HepG2 (cell line): Measurements from ENCODE around the gene PROC. TPM values are rescaled to one million over a fixed set of nuclear protein-coding genes. Genes with fewer than 3 reads are reported as not detected.

Source experiments
- BATF2 ChIP-seq: sonication (generic); formaldehyde crosslinking; IDR thresholded peaks from 2 replicates; pipeline ENCODE4 v1.8.0; 2022; ENCODE audit warnings: mild to moderate bottlenecking, missing genetic modification reagents, moderate library complexity
- EP300 ChIP-seq, 3 experiments: sonication (generic) in 1 of 3; formaldehyde crosslinking in 1 of 3; IDR thresholded peaks; 2 replicates each; pipeline versions ENCODE4 v1.5.1 to v1.6.1; 2011 to 2020; ENCODE audit warnings: low read depth in 2 of 3, low read length in 2 of 3, borderline replicate concordance in 1 of 3, improper control_type of control experiment in 1 of 3, mild to moderate bottlenecking in 1 of 3, missing genetic modification reagents in 1 of 3, moderate library complexity in 1 of 3
- FOXA3 ChIP-seq: IDR thresholded peaks from 2 replicates; pipeline ENCODE4 v1.6.1; 2016; ENCODE audit warnings: missing genetic modification reagents, missing compliant biosample characterization
- MTF2 ChIP-seq: sonication (generic); formaldehyde crosslinking; IDR thresholded peaks from 2 replicates; pipeline ENCODE4 v1.5.0; 2020; ENCODE audit warnings: missing genetic modification reagents, borderline replicate concordance
- SRY ChIP-seq: sonication (generic); formaldehyde crosslinking; IDR thresholded peaks from 2 replicates; pipeline ENCODE4 v1.8.0; 2022; ENCODE audit warnings: mild to moderate bottlenecking, missing genetic modification reagents
- TARDBP ChIP-seq: sonication (generic); formaldehyde crosslinking; IDR thresholded peaks from 2 replicates; pipeline ENCODE4 v1.8.0; 2022; ENCODE audit warnings: mild to moderate bottlenecking, missing genetic modification reagents
- TBL1XR1 ChIP-seq: fragments of 150-350 bp; IDR thresholded peaks from 2 replicates; pipeline ENCODE4 v1.6.1; 2014; ENCODE audit warnings: borderline replicate concordance, low read length; ENCODE audit not compliant: partially characterized antibody
- ZFX ChIP-seq: sonication (generic); formaldehyde crosslinking; IDR thresholded peaks from 2 replicates; pipeline ENCODE4 v1.4.0; 2020; ENCODE audit warnings: mild to moderate bottlenecking, low read depth, missing genetic modification reagents, moderate library complexity
- ZNF256 ChIP-seq: sonication (generic); formaldehyde crosslinking; conservative IDR thresholded peaks from 2 replicates; pipeline ENCODE4 v1.4.0; 2020; ENCODE audit warnings: missing genetic modification reagents
- ZNF264 ChIP-seq: sonication (generic); formaldehyde crosslinking; IDR thresholded peaks from 2 replicates; pipeline ENCODE4 v1.4.0; 2020; ENCODE audit warnings: missing genetic modification reagents
- ZNF274 ChIP-seq: sonication (generic); formaldehyde crosslinking; IDR thresholded peaks from 2 replicates; pipeline ENCODE4 v1.5.1; 2020; ENCODE audit warnings: mild to moderate bottlenecking, missing genetic modification reagents
- ZNF282 ChIP-seq: fragments of 450-650 bp; IDR thresholded peaks from 2 replicates; pipeline ENCODE4 v1.6.1; 2018; ENCODE audit not compliant: partially characterized antibody
- ZNF335 ChIP-seq: sonication (generic); formaldehyde crosslinking; IDR thresholded peaks from 2 replicates; pipeline ENCODE4 v1.4.0; 2020; ENCODE audit warnings: missing genetic modification reagents
- ZNF800 ChIP-seq: sonication (generic); formaldehyde crosslinking; IDR thresholded peaks from 2 replicates; pipeline ENCODE4 v1.4.0; 2020; ENCODE audit warnings: missing genetic modification reagents
- ZNF816 ChIP-seq: sonication (generic); formaldehyde crosslinking; IDR thresholded peaks from 2 replicates; pipeline ENCODE4 v1.8.0; 2022; ENCODE audit warnings: missing genetic modification reagents, mild to moderate bottlenecking, borderline replicate concordance
- polyA plus RNA-seq, 8 experiments: library from polyadenylated mRNA; depleted of rRNA in 3 of 8; stranded (reverse) in 7 of 8; unstranded in 1 of 8; fragments of >200 nt; fragmentation: Illumina TruSeq in 4 of 8; extraction: Trizol in 4 of 8; gene quantifications; 2 replicates each; pipeline versions ENCODE4 v1.2.1 to v1.2.3, GENCODE V29; 2011 to 2016; ENCODE audit warnings: low read depth in 4 of 8, missing spikeins in 1 of 8, mixed read lengths in 1 of 8; ENCODE audit not compliant: insufficient read depth in 1 of 8
- total RNA-seq, 5 experiments: library from RNA; depleted of rRNA; stranded (reverse); fragments of >200 nt; fragmentation: Illumina TruSeq; extraction: Trizol; gene quantifications; 2 replicates each; pipeline ENCODE4 v1.2.3, GENCODE V29; 2016; ENCODE audit warnings: low read depth in 1 of 5
- TF ChIP-seq, protein P1 (sequence below): sonication (generic); formaldehyde crosslinking; IDR thresholded peaks from 2 replicates; pipeline ENCODE4 v1.5.0; 2020; ENCODE audit warnings: missing genetic modification reagents
- TF ChIP-seq, protein P2 (sequence below): sonication (generic); formaldehyde crosslinking; conservative IDR thresholded peaks from 2 replicates; pipeline ENCODE4 v1.8.0; 2022; ENCODE audit warnings: low read depth, missing genetic modification reagents
- TF ChIP-seq, protein P3 (sequence below): sonication (generic); formaldehyde crosslinking; IDR thresholded peaks from 2 replicates; pipeline ENCODE4 v1.9.0; 2021; ENCODE audit warnings: missing genetic modification reagents, mild to moderate bottlenecking, borderline replicate concordance
- TF ChIP-seq, protein P4 (sequence below): sonication (generic); formaldehyde crosslinking; IDR thresholded peaks from 2 replicates; pipeline ENCODE4 v1.5.1; 2020; ENCODE audit warnings: missing genetic modification reagents, mild to moderate bottlenecking, borderline replicate concordance

PROC gene
- total and polyA plus RNA-seq, 2 of the 13 experiments (the other 11 are each of a cell fraction or from before 2014, with no cell fraction given): 134 to 185 TPM

GRCh38 chr2:127414638-127415592 is 3.3 kb upstream of the PROC start (continued):
- TF ChIP-seq SRY (0 out of 2 replicates have a peak, but pooled peaks have one; percentile 32), MTF2 (CRISPR knock-in tag) (no peak), EP300 (IDR thresholded peaks at IDR 0.05; ENCODE audit: low read depth in 2 of 2, low read length in 2 of 2) (peak in 1 of 2 experiments; percentile 57; a peak in 1 of 4 replicates), EP300 (CRISPR knock-in tag; IDR thresholded peaks at IDR 0.05; ENCODE audit: borderline replicate concordance) (0 out of 2 replicates have a peak, but pooled peaks have one; percentile 51), TBL1XR1 (peak; percentile 35), TARDBP (CRISPR knock-in tag) (peak; percentile 84), ZNF800 (CRISPR knock-in tag) (no peak), ZNF816 (CRISPR knock-in tag) (no peak), ZNF264 (no peak), FOXA3 (CRISPR knock-in tag) (peak; percentile 62; the same call in 1 of the 2 replicates), BATF2 (no peak), ZNF274 (no peak), ZNF256 (no peak), ZNF282 (no peak), ZNF335 (CRISPR knock-in tag) (no peak), ZFX (peak; percentile 81)
- TF ChIP-seq, protein P1, sequence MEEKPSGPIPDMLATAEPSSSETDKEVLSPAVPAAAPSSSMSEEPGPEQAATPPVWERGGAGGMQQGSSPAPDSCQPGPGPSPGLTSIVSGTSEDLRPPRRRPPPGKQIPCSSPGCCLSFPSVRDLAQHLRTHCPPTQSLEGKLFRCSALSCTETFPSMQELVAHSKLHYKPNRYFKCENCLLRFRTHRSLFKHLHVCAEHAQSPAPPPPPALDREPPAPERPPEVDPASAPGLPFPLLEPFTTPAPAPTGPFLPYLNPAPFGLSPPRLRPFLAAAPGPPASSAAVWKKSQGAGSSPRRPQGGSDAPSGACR (CRISPR knock-in tag): no peak
- TF ChIP-seq, protein P2, sequence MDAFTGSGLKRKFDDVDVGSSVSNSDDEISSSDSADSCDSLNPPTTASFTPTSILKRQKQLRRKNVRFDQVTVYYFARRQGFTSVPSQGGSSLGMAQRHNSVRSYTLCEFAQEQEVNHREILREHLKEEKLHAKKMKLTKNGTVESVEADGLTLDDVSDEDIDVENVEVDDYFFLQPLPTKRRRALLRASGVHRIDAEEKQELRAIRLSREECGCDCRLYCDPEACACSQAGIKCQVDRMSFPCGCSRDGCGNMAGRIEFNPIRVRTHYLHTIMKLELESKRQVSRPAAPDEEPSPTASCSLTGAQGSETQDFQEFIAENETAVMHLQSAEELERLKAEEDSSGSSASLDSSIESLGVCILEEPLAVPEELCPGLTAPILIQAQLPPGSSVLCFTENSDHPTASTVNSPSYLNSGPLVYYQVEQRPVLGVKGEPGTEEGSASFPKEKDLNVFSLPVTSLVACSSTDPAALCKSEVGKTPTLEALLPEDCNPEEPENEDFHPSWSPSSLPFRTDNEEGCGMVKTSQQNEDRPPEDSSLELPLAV (CRISPR knock-in tag): no peak
- TF ChIP-seq, protein P3, sequence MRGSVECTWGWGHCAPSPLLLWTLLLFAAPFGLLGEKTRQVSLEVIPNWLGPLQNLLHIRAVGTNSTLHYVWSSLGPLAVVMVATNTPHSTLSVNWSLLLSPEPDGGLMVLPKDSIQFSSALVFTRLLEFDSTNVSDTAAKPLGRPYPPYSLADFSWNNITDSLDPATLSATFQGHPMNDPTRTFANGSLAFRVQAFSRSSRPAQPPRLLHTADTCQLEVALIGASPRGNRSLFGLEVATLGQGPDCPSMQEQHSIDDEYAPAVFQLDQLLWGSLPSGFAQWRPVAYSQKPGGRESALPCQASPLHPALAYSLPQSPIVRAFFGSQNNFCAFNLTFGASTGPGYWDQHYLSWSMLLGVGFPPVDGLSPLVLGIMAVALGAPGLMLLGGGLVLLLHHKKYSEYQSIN (CRISPR knock-in tag): no peak
- TF ChIP-seq, protein P4, sequence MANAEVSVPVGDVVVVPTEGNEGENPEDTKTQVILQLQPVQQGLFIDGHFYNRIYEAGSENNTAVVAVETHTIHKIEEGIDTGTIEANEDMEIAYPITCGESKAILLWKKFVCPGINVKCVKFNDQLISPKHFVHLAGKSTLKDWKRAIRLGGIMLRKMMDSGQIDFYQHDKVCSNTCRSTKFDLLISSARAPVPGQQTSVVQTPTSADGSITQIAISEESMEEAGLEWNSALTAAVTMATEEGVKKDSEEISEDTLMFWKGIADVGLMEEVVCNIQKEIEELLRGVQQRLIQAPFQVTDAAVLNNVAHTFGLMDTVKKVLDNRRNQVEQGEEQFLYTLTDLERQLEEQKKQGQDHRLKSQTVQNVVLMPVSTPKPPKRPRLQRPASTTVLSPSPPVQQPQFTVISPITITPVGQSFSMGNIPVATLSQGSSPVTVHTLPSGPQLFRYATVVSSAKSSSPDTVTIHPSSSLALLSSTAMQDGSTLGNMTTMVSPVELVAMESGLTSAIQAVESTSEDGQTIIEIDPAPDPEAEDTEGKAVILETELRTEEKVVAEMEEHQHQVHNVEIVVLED (CRISPR knock-in tag): peak; percentile 34; the same call in 1 of the 2 replicates
